GM12892 (cell line): ENCODE data around the gene ADCY7.

Experiments
- POLR2A ChIP-seq: IDR thresholded peaks from 2 replicates; pipeline ENCODE4 v1.6.1; 2011; ENCODE audit warnings: low read depth, low read length, control low read depth
- POLR2AphosphoS5 ChIP-seq: IDR thresholded peaks from 2 replicates; pipeline ENCODE4 v1.6.1; 2011; ENCODE audit warnings: low read depth, low read length, control low read depth
- TAF1 ChIP-seq: IDR thresholded peaks from 2 replicates; pipeline ENCODE4 v1.6.1; 2011; ENCODE audit warnings: low read depth, mild to moderate bottlenecking, control low read depth, low read length, borderline replicate concordance

DNA sequence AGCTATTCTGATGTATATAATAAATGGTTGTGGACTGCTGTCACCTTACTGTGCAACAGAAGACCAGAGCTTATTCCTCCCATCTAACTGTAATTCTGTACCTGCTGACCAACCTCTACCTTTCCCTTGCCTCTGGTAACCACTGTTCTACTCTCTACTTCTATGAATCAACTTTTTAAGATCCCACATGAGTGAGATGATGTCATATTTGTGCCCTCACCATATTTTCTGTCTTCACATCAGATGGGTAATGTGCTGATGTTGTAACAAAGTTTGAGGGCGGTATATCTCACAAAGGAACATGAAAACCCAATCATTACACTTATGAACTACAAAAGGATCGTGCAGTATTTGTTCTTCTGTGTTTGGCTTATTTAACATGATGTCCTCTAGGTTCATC lies 85.6 kb downstream of the ADCY7 start:
- TF ChIP-seq POLR2A (no peak), POLR2AphosphoS5 (no peak), TAF1 (no peak)
